Panc1 (cell line): ENCODE measurements around the gene IL1R2. TPM values are rescaled to one million over a fixed set of nuclear protein-coding genes. Genes with fewer than 3 reads are reported as not detected.

Source experiments
- ATAC-seq: fragments of 200-7000 bp; cut with Tn5 transposase; 2 replicates; pipeline ENCODE4 v1.9.1; 2020; ENCODE audit warnings: mild to moderate bottlenecking, moderate library complexity
- BruUV-seq: library from RNA; stranded (reverse); fragments of 400-500 nt; replicated peaks from 2 replicates; lab custom pipeline; 2021; lab: Mats Ljungman, UMichigan
- CTCF ChIA-PET: fragments of 300-600 bp; sonication (Branson Sonifier 250); formaldehyde crosslinking; loops from one replicate; lab custom pipeline; 2022; ENCODE audit warnings: antibody characterized with exemption; lab: Charles Lee
- POLR2A ChIA-PET: fragments of 300-600 bp; sonication (Branson Sonifier 250); formaldehyde crosslinking; loops from one replicate; lab custom pipeline; 2022; ENCODE audit warnings: antibody characterized with exemption; lab: Charles Lee
- DNase-seq: peaks from one replicate; pipeline ENCODE4 v3.0.0-alpha.2; 2010; ENCODE audit warnings: low read depth, low spot score
- H3K27ac ChIP-seq: 2 replicates; pipeline ENCODE4 v1.5.1; 2011; ENCODE audit warnings: mild to moderate bottlenecking, low read length, inconsistent platforms
- H3K27me3 ChIP-seq: fragments of 200-500 bp; sonication (Bioruptor generic); 2 replicates; pipeline ENCODE4 v1.6.0; 2014; ENCODE audit warnings: low read length, inconsistent platforms; ENCODE audit not compliant: control insufficient read depth, insufficient read depth
- H3K36me3 ChIP-seq: fragments of 200-500 bp; sonication (Bioruptor generic); 2 replicates; pipeline ENCODE4 v1.5.1; 2014; ENCODE audit warnings: inconsistent platforms, mild to moderate bottlenecking, low read length, moderate library complexity; ENCODE audit not compliant: control insufficient read depth, insufficient read depth
- H3K4me1 ChIP-seq: 2 replicates; pipeline ENCODE4 v1.5.1; 2011; ENCODE audit warnings: inconsistent platforms, mild to moderate bottlenecking, low read length, moderate library complexity; ENCODE audit not compliant: control insufficient read depth, insufficient read depth
- H3K4me3 ChIP-seq, 2 experiments: 2 replicates each; pipeline ENCODE4 v1.5.1; 2011 to 2012; ENCODE audit warnings: low read depth in 2 of 2, low read length in 2 of 2, mild to moderate bottlenecking in 2 of 2, inconsistent platforms in 1 of 2, moderate library complexity in 1 of 2
- H3K9me3 ChIP-seq: fragments of 200-500 bp; sonication (Bioruptor generic); 2 replicates; pipeline ENCODE4 v1.5.1; 2014; ENCODE audit warnings: low read depth, mild to moderate bottlenecking, inconsistent platforms, low read length, moderate library complexity; ENCODE audit not compliant: control insufficient read depth, insufficient read depth
- POLR2AphosphoS5 ChIP-seq: IDR thresholded peaks from 2 replicates; pipeline ENCODE4 v1.6.1; 2012; ENCODE audit warnings: mild to moderate bottlenecking, low read depth, low read length, moderate library complexity
- REST ChIP-seq, 2 experiments: IDR thresholded peaks; 2 replicates each; pipeline ENCODE4 v1.6.1; 2011 to 2012; ENCODE audit warnings: low read depth in 2 of 2, control low read depth in 1 of 2, low read length in 1 of 2, mild to moderate bottlenecking in 1 of 2, moderate library complexity in 1 of 2; ENCODE audit not compliant: insufficient read depth in 1 of 2
- SIN3A ChIP-seq: IDR thresholded peaks from 2 replicates; pipeline ENCODE4 v1.6.1; 2012; ENCODE audit warnings: low read depth, mild to moderate bottlenecking, low read length, moderate library complexity, borderline replicate concordance; ENCODE audit not compliant: insufficient read depth
- TCF7L2 ChIP-seq: IDR thresholded peaks from 2 replicates; pipeline ENCODE4 v1.6.1; 2011; ENCODE audit warnings: mild to moderate bottlenecking, low read depth, low read length, inconsistent platforms
- in situ Hi-C: cut with HindIII; loops from 2 replicates; pipeline ENCODE4 v1.10.0; 2016; ENCODE audit warnings: low sequenced_read_pairs, low pct_unique_long_range_greater_than_20kb
- intact Hi-C: fragments of 100-400 bp; cut with micrococcal nuclease; formaldehyde crosslinking; loops from one replicate; pipeline ENCODE4 v1.10.0; 2022; ENCODE audit not compliant: unreplicated experiment
- total RNA-seq: library from RNA; stranded (reverse); gene quantifications from one replicate; pipeline ENCODE4 v1.2.1, GENCODE V29; 2021; ENCODE audit not compliant: unreplicated experiment
- TF ChIP-seq, protein P1 (sequence below): fragments of 450-650 bp; IDR thresholded peaks from 2 replicates; pipeline ENCODE4 v1.5.1; 2017; ENCODE audit warnings: mild to moderate bottlenecking

Gene IL1R2
- total RNA-seq, 1 experiment from 2014 or later = 0.15 TPM

DNA sequence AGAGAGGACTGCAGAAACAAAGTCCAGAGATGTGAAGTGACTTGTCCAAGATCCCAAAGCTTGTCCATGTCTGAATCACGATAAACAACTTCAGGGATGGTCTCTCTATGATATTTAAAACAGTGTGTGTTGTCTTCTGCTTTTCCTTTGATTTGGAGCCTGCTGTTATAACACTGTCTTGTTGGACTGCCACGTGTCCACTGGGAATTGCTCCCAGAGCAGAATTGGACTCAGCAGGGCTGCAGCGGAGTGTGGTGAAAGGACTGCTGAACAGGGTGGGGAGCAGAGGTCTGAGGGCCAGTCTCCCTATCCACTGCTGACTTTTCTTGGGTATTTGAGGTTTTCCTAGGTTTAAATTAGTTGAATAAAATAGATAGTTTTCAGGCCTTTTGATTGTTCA, 68.3 kb downstream of the IL1R2 start:
- in situ Hi-C loops = no loop called here

GRCh38 chr2:102060792-102061191, 69.0 kb downstream of the IL1R2 start:
- Histone ChIP-seq H3K4me1 (peaks cover 5% of the 10 kb centered on the region; the same call in 1 of the 2 replicates), H3K36me3 (no peaks in the 10 kb centered on the region), H3K27me3 (no peaks in the 10 kb centered on the region), H3K27ac (no peak overlapping the region), H3K4me3 (no peak overlapping the region), H3K9me3 (no peaks in the 10 kb centered on the region)
- ChIA-PET POLR2A (no interaction called here), CTCF (no interaction called here)
- TF ChIP-seq SIN3A (no peak), POLR2AphosphoS5 (no peak), TCF7L2 (no peak), REST (IDR thresholded peaks at IDR 0.05; ENCODE audit: insufficient read depth in 1 of 2, low read depth in 2 of 2, low read length in 1 of 2) (no peak)
- TF ChIP-seq, protein P1, sequence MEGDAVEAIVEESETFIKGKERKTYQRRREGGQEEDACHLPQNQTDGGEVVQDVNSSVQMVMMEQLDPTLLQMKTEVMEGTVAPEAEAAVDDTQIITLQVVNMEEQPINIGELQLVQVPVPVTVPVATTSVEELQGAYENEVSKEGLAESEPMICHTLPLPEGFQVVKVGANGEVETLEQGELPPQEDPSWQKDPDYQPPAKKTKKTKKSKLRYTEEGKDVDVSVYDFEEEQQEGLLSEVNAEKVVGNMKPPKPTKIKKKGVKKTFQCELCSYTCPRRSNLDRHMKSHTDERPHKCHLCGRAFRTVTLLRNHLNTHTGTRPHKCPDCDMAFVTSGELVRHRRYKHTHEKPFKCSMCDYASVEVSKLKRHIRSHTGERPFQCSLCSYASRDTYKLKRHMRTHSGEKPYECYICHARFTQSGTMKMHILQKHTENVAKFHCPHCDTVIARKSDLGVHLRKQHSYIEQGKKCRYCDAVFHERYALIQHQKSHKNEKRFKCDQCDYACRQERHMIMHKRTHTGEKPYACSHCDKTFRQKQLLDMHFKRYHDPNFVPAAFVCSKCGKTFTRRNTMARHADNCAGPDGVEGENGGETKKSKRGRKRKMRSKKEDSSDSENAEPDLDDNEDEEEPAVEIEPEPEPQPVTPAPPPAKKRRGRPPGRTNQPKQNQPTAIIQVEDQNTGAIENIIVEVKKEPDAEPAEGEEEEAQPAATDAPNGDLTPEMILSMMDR = no peak
- DNase-seq (no peak), ATAC-seq (no peak)
- in situ Hi-C loops = no loop called here
- intact Hi-C loops = no loop called here
- BruUV-seq = no TSS peak

More for the DNA sequence above, 68.3 kb downstream of the IL1R2 start:
- intact Hi-C loops = no loop called here
- Histone ChIP-seq H3K4me3 (no peak overlapping the region), H3K27ac (no peak overlapping the region), H3K27me3 (no peaks in the 10 kb centered on the region), H3K9me3 (no peaks in the 10 kb centered on the region), H3K4me1 (peaks cover 5% of the 10 kb centered on the region; the same call in 1 of the 2 replicates), H3K36me3 (no peaks in the 10 kb centered on the region)
- ChIA-PET CTCF (no interaction called here), POLR2A (no interaction called here)
- TF ChIP-seq POLR2AphosphoS5 (no peak), REST (IDR thresholded peaks at IDR 0.05; ENCODE audit: insufficient read depth in 1 of 2, low read depth in 2 of 2, low read length in 1 of 2) (no peak), TCF7L2 (no peak), SIN3A (no peak)
- TF ChIP-seq, protein P1 = no peak
- ATAC-seq (no peak), DNase-seq (no peak)
- no TSS peak for BruUV-seq
